Measurements from ENCODE around the gene DNAJC17.

DNA sequence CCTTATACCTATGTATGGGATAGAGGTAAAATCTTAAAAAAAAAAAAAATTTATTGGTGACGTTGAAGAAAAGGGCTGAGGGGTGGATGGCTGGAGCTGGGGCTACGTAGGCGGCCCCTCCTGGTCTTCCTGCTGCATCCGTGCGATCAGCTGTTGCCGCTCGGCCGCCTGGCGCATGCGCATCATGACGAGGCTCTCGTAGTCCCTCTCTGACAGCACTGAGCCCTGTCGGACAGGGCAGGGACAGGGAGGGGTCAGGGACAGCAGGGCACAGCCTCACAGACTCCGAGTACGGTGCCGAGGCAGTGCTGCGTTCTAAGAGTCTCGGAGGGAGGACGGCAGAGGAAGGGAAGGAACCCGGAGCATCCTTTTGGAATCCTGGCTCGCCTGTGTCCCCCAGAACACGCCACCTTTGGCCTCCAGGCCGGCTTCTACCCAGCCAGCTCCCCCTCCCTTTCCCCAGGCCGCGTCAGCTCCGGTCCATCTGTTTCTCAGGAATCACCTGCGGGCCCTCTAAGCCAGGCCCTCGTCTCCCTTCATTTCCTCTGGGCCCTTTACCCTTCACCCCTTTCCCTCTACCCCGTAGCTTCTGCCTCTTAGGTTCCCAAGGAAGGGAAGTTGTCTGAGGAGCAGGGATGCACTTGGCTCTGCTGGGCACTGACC, 39.3 kb downstream of the DNAJC17 start:
- no peak for TF ChIP-seq EZH2 (IDR thresholded peaks at IDR 0.05; ENCODE audit: borderline replicate concordance, insufficient read depth, low read depth, low read length, poor library complexity, severe bottlenecking)
- TF ChIP-seq, protein P1, sequence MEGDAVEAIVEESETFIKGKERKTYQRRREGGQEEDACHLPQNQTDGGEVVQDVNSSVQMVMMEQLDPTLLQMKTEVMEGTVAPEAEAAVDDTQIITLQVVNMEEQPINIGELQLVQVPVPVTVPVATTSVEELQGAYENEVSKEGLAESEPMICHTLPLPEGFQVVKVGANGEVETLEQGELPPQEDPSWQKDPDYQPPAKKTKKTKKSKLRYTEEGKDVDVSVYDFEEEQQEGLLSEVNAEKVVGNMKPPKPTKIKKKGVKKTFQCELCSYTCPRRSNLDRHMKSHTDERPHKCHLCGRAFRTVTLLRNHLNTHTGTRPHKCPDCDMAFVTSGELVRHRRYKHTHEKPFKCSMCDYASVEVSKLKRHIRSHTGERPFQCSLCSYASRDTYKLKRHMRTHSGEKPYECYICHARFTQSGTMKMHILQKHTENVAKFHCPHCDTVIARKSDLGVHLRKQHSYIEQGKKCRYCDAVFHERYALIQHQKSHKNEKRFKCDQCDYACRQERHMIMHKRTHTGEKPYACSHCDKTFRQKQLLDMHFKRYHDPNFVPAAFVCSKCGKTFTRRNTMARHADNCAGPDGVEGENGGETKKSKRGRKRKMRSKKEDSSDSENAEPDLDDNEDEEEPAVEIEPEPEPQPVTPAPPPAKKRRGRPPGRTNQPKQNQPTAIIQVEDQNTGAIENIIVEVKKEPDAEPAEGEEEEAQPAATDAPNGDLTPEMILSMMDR (IDR thresholded peaks at IDR 0.05) = no peak
